IMR-90 (cell line): ENCODE measurements around the gene KCNK3. TPM values are rescaled to one million over a fixed set of nuclear protein-coding genes. Genes with fewer than 3 reads are reported as not detected.

Source experiments
- ATAC-seq: fragments of 200-7000 bp; cut with Tn5 transposase; 2 replicates; pipeline ENCODE4 v1.9.1; 2020; ENCODE audit warnings: low read depth, mild to moderate bottlenecking, moderate library complexity
- BruUV-seq: library from RNA; stranded (reverse); fragments of 400-500 nt; replicated peaks from 2 replicates; lab custom pipeline; 2021; lab: Mats Ljungman, UMichigan
- CTCF ChIA-PET: fragments of 300-600 bp; formaldehyde crosslinking; extraction: SDS; loops from one replicate; lab custom pipeline; 2021; ENCODE audit warnings: antibody characterized with exemption; lab: Yijun Ruan, JAX
- POLR2A ChIA-PET: fragments of 300-600 bp; sonication (Branson Sonifier 250); formaldehyde crosslinking; loops from one replicate; lab custom pipeline; 2022; ENCODE audit warnings: antibody characterized with exemption; ENCODE audit not compliant: unreplicated experiment; lab: Charles Lee
- DNase-seq: peaks from one replicate; pipeline ENCODE4 v3.0.0; 2013
- H2AFZ ChIP-seq: replicated peaks from 2 replicates; pipeline ENCODE3; 2013; ENCODE audit warnings: low read length, mild to moderate bottlenecking; ENCODE audit not compliant: poor library complexity
- H2AK5ac ChIP-seq: 2 replicates; pipeline ENCODE4 v1.6.1; 2013; ENCODE audit warnings: low read depth, low read length, inconsistent platforms
- H2AK9ac ChIP-seq: replicated peaks from 2 replicates; pipeline ENCODE3; 2013; ENCODE audit warnings: mild to moderate bottlenecking, low read depth, low read length, moderate library complexity; ENCODE audit not compliant: poor library complexity
- H2BK120ac ChIP-seq: 2 replicates; pipeline ENCODE4 v1.6.1; 2013; ENCODE audit warnings: low read depth, low read length, inconsistent platforms
- H2BK15ac ChIP-seq: 3 replicates; pipeline ENCODE4 v1.6.1; 2013; ENCODE audit warnings: low read depth, low read length, inconsistent platforms
- H2BK20ac ChIP-seq: 2 replicates; pipeline ENCODE4 v1.6.1; 2013; ENCODE audit warnings: low read depth, mild to moderate bottlenecking, inconsistent platforms, low read length, moderate library complexity
- H2BK5ac ChIP-seq: 2 replicates; pipeline ENCODE4 v1.6.1; 2013; ENCODE audit warnings: mild to moderate bottlenecking, low read depth, low read length, inconsistent platforms; ENCODE audit not compliant: poor library complexity, severe bottlenecking
- H3K14ac ChIP-seq: replicated peaks from 2 replicates; pipeline ENCODE4 v1.6.1; 2013; ENCODE audit warnings: low read depth, low read length, inconsistent platforms
- H3K18ac ChIP-seq: 2 replicates; pipeline ENCODE4 v1.6.1; 2013; ENCODE audit warnings: low read depth, low read length, control low read depth
- H3K23ac ChIP-seq: 2 replicates; pipeline ENCODE4 v1.6.1; 2013; ENCODE audit warnings: low read depth, low read length, inconsistent platforms
- H3K27ac ChIP-seq: 2 replicates; pipeline ENCODE4 v1.5.1; 2013; ENCODE audit warnings: mild to moderate bottlenecking, control low read depth, low read length; ENCODE audit not compliant: insufficient read depth
- H3K27me3 ChIP-seq: 2 replicates; pipeline ENCODE4 v1.6.1; 2013; ENCODE audit warnings: low read length; ENCODE audit not compliant: control insufficient read depth, insufficient read depth
- H3K36me3 ChIP-seq: 2 replicates; pipeline ENCODE4 v1.6.1; 2013; ENCODE audit warnings: low read length, mixed read lengths; ENCODE audit not compliant: control insufficient read depth, insufficient read depth
- H3K4ac ChIP-seq: 2 replicates; pipeline ENCODE4 v1.6.1; 2013; ENCODE audit warnings: low read depth, low read length, inconsistent platforms
- H3K4me1 ChIP-seq: 2 replicates; pipeline ENCODE4 v1.6.1; 2013; ENCODE audit warnings: low read length, mixed read lengths; ENCODE audit not compliant: control insufficient read depth, insufficient read depth
- H3K4me2 ChIP-seq: 2 replicates; pipeline ENCODE4 v1.6.1; 2013; ENCODE audit warnings: low read depth, mild to moderate bottlenecking, control low read depth, low read length, moderate library complexity
- H3K4me3 ChIP-seq: 2 replicates; pipeline ENCODE4 v1.5.1; 2013; ENCODE audit warnings: low read depth, mild to moderate bottlenecking, control low read depth, low read length, moderate library complexity; ENCODE audit not compliant: insufficient read depth
- H3K56ac ChIP-seq: 2 replicates; pipeline ENCODE4 v1.6.1; 2013; ENCODE audit warnings: low read length, inconsistent platforms; ENCODE audit not compliant: insufficient read depth; ENCODE audit errors: extremely low read depth
- H3K79me1 ChIP-seq, 2 experiments: 2 replicates each; pipeline ENCODE4 v1.6.1; 2013; ENCODE audit warnings: low read length in 2 of 2, inconsistent platforms in 1 of 2, low read depth in 1 of 2
- H3K9ac ChIP-seq: 2 replicates; pipeline ENCODE4 v1.6.1; 2013; ENCODE audit warnings: low read depth, low read length, control low read depth
- H3K9me1 ChIP-seq: 2 replicates; pipeline ENCODE4 v1.6.1; 2013; ENCODE audit warnings: low read length, inconsistent platforms; ENCODE audit not compliant: insufficient read depth
- H3K9me3 ChIP-seq: 2 replicates; pipeline ENCODE4 v1.6.1; 2013; ENCODE audit warnings: low read length; ENCODE audit not compliant: control insufficient read depth, insufficient read depth
- H4K20me1 ChIP-seq: 2 replicates; pipeline ENCODE4 v1.6.1; 2013; ENCODE audit warnings: low read length, inconsistent platforms; ENCODE audit not compliant: insufficient read depth
- H4K5ac ChIP-seq: 2 replicates; pipeline ENCODE4 v1.6.1; 2013; ENCODE audit warnings: mild to moderate bottlenecking, low read depth, low read length, control low read depth
- H4K8ac ChIP-seq, 2 experiments: 2 replicates each; pipeline ENCODE4 v1.6.1; 2013; ENCODE audit warnings: low read depth in 2 of 2, low read length in 2 of 2, control low read depth in 1 of 2, inconsistent platforms in 1 of 2
- H4K91ac ChIP-seq: 2 replicates; pipeline ENCODE4 v1.6.1; 2013; ENCODE audit warnings: low read depth, low read length, inconsistent platforms; ENCODE audit not compliant: insufficient read depth
- BHLHE40 ChIP-seq: fragments of 150-350 bp; IDR thresholded peaks from 2 replicates; pipeline ENCODE4 v1.6.1; 2016; ENCODE audit warnings: mild to moderate bottlenecking, low read depth, low read length
- CEBPB ChIP-seq: IDR thresholded peaks from 2 replicates; pipeline ENCODE4 v1.6.1; 2012; ENCODE audit warnings: low read depth, low read length, improper control_type of control experiment
- CHD1 ChIP-seq: IDR thresholded peaks from 2 replicates; pipeline ENCODE4 v1.6.1; 2012; ENCODE audit warnings: low read depth, low read length, improper control_type of control experiment
- MXI1 ChIP-seq: IDR thresholded peaks from 2 replicates; pipeline ENCODE4 v1.6.1; 2012; ENCODE audit warnings: low read depth, mild to moderate bottlenecking, low read length, moderate library complexity, borderline replicate concordance
- NFE2L2 ChIP-seq: fragments of 150-350 bp; IDR thresholded peaks from 2 replicates; pipeline ENCODE4 v1.6.1; 2016; ENCODE audit warnings: low read depth, mild to moderate bottlenecking, low read length
- RAD21 ChIP-seq: IDR thresholded peaks from 2 replicates; pipeline ENCODE4 v1.6.1; 2012; ENCODE audit warnings: low read length, improper control_type of control experiment
- RCOR1 ChIP-seq: IDR thresholded peaks from 2 replicates; pipeline ENCODE4 v1.6.1; 2012; ENCODE audit warnings: mild to moderate bottlenecking, low read length, improper control_type of control experiment; ENCODE audit not compliant: insufficient replicate concordance
- SMC3 ChIP-seq: fragments of 150-350 bp; IDR thresholded peaks from 2 replicates; pipeline ENCODE4 v1.6.1; 2016; ENCODE audit warnings: low read depth, mild to moderate bottlenecking, antibody characterized with exemption, low read length, moderate library complexity
- WGBS, 2 experiments: methylation state at CpG; one replicate each; pipeline versions ENCODE4 v1.1.5 to v1.1.7; 2013; ENCODE audit warnings: missing lambda C conversion rate in 2 of 2; ENCODE audit not compliant: insufficient read length in 1 of 2; ENCODE audit errors: extremely low coverage in 2 of 2; 5-methylcytosine and 5-hydroxymethylcytosine counted together
- dilution Hi-C: fragments of 300-500 bp; cut with HindIII; formaldehyde crosslinking; loops from one replicate; pipeline ENCODE4 v1.14.3; 2018; ENCODE audit warnings: low sequenced_read_pairs; ENCODE audit not compliant: unreplicated experiment
- in situ Hi-C: fragments of 300-500 bp; cut with MboI; formaldehyde crosslinking; loops from 3 replicates; pipeline ENCODE4 v1.14.3; 2019; ENCODE audit warnings: low sequenced_read_pairs, inconsistent platforms, mixed read lengths
- intact Hi-C: fragments of 100-400 bp; cut with micrococcal nuclease; formaldehyde crosslinking; loops from 2 replicates; pipeline ENCODE4 v1.10.0; 2022
- polyA plus RNA-seq, 3 experiments: library from polyadenylated mRNA; depleted of rRNA; stranded (reverse); fragments of >200 nt; gene quantifications; 2 replicates each; pipeline ENCODE4 v1.2.3, GENCODE V29; 2012; ENCODE audit warnings: low replicate concordance in 1 of 3
- total RNA-seq: library from RNA; depleted of rRNA; stranded (reverse); fragments of >200 nt; gene quantifications from 2 replicates; pipeline ENCODE4 v1.2.3, GENCODE V29; 2012

KCNK3 gene
- total and polyA plus RNA-seq, 2 of the 4 experiments (the other 2 are of a cell fraction): under 0.01 to 0.03 TPM

DNA sequence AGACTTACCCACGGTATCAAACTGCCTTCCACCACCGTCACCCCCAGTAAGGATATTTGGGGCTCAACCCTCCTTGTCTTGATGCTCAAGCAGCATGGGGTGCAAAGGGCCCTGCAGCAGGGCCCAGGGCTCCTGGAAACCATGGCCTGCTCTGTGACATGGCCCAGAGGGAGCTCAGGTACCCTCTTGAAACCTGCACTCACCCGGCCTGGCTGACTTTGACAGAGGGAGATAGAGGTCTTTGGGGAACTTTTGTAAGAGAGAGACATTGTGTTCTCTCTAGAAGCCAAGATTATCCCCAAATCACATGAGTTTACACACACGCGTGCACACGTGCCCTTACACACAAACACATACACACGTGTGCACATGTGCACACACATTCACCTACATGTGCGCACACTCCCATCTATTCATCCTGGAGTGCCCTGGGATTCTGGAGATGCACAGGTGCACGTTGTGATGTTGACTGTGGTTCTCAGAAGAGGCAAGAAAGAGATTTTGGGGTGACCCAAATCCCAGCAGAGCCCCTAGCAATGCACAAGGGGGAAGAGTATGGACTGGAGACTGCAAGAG, 19.6 kb upstream of the KCNK3 start:
- Histone ChIP-seq H3K27me3 (peaks cover 61% of the 10 kb centered on the region), H2BK15ac (no peak overlapping the region), H3K9me1 (no peaks in the 10 kb centered on the region), H3K18ac (no peak overlapping the region), H4K91ac (no peak overlapping the region), H2AK9ac (no peak overlapping the region), H3K9me3 (peaks cover 4% of the 10 kb centered on the region; the same call in 1 of the 2 replicates), H3K9ac (no peak overlapping the region), H3K36me3 (no peaks in the 10 kb centered on the region), H4K8ac (no peak overlapping the region), H3K4me1 (no peaks in the 10 kb centered on the region), H3K14ac (no peak overlapping the region), H4K5ac (no peak overlapping the region), H3K4ac (no peak overlapping the region), H2AK5ac (no peak overlapping the region), H3K56ac (no peak overlapping the region), H2AFZ (no peak overlapping the region), H3K4me2 (no peak overlapping the region), H4K20me1 (no peaks in the 10 kb centered on the region), H2BK20ac (no peak overlapping the region), H2BK5ac (no peak overlapping the region), H3K27ac (no peak overlapping the region), H3K79me1 (no peaks in the 10 kb centered on the region), H3K4me3 (no peak overlapping the region), H3K23ac (no peak overlapping the region), H2BK120ac (no peak overlapping the region)
- TF ChIP-seq RCOR1 (no peak), SMC3 (no peak), BHLHE40 (no peak), RAD21 (no peak), MXI1 (no peak), CEBPB (no peak), CHD1 (no peak), NFE2L2 (no peak)
- in situ Hi-C loops: no loop called here
- no peak for ATAC-seq
- WGBS, 2 experiments: no CpG with 5 or more reads among the region's 9 CpGs
- no peak for DNase-seq
- no TSS peak for BruUV-seq
- intact Hi-C loops: no loop called here
- dilution Hi-C loops: no loop called here
- CTCF ChIA-PET: no interaction called here
- POLR2A ChIA-PET: no interaction called here
